OCI-LY7 (cell line): Measurements from ENCODE around the gene TPCN2. TPM values are rescaled to one million over a fixed set of nuclear protein-coding genes. Genes with fewer than 3 reads are reported as not detected.

Experiments used
- BruUV-seq: library from RNA; stranded (reverse); fragments of 400-500 nt; replicated peaks from 2 replicates; lab custom pipeline; 2021; lab: Mats Ljungman, UMichigan
- CTCF ChIA-PET: fragments of 300-600 bp; sonication (Branson Sonifier 250); formaldehyde crosslinking; loops from one replicate; lab custom pipeline; 2022; ENCODE audit warnings: antibody characterized with exemption; ENCODE audit not compliant: unreplicated experiment; lab: Charles Lee
- POLR2A ChIA-PET: fragments of 300-600 bp; sonication (Branson Sonifier 250); formaldehyde crosslinking; loops from one replicate; lab custom pipeline; 2022; ENCODE audit warnings: antibody characterized with exemption; lab: Charles Lee
- DNase-seq: peaks from one replicate; pipeline ENCODE4 v3.0.0-alpha.2; 2015; ENCODE audit warnings: low spot score
- H2AFZ ChIP-seq: fragments of 200-600 bp; sonication (generic), shearing (Covaris generic); 2 replicates; pipeline ENCODE4 v1.6.1; 2014; ENCODE audit warnings: mild to moderate bottlenecking, antibody characterized with exemption, low read length, moderate library complexity
- H3K27ac ChIP-seq: fragments of 200-600 bp; sonication (generic); 2 replicates; pipeline ENCODE4 v1.5.1; 2014; ENCODE audit warnings: mixed run types, low read depth, mild to moderate bottlenecking, moderate library complexity, low read length, inconsistent platforms; ENCODE audit not compliant: poor library complexity, severe bottlenecking
- H3K36me3 ChIP-seq: fragments of 200-600 bp; sonication (generic); 2 replicates; pipeline ENCODE4 v1.6.1; 2014; ENCODE audit warnings: mild to moderate bottlenecking, antibody characterized with exemption, low read length, moderate library complexity, mixed read lengths; ENCODE audit not compliant: insufficient read depth
- H3K4me1 ChIP-seq: fragments of 200-600 bp; sonication (generic); 2 replicates; pipeline ENCODE4 v1.5.1; 2014; ENCODE audit warnings: mild to moderate bottlenecking, low read length; ENCODE audit not compliant: insufficient read depth, poor library complexity, severe bottlenecking
- H3K4me2 ChIP-seq: fragments of 200-600 bp; sonication (generic); 2 replicates; pipeline ENCODE4 v1.6.1; 2014; ENCODE audit warnings: mild to moderate bottlenecking, low read length
- H3K4me3 ChIP-seq: fragments of 200-600 bp; sonication (generic); 2 replicates; pipeline ENCODE4 v1.5.1; 2014; ENCODE audit warnings: mild to moderate bottlenecking, low read depth, low read length; ENCODE audit not compliant: poor library complexity, severe bottlenecking
- H3K79me2 ChIP-seq: fragments of 200-600 bp; sonication (generic); 2 replicates; pipeline ENCODE4 v1.6.1; 2016; ENCODE audit warnings: low read depth, mild to moderate bottlenecking, low read length, moderate library complexity, mixed read lengths; ENCODE audit not compliant: insufficient read depth
- H3K9me2 ChIP-seq: fragments of 200-600 bp; sonication (generic); 2 replicates; pipeline ENCODE4 v1.6.1; 2016; ENCODE audit warnings: mild to moderate bottlenecking, low read length, mixed read lengths; ENCODE audit not compliant: insufficient read depth
- H3K9me3 ChIP-seq: fragments of 200-600 bp; sonication (generic); 2 replicates; pipeline ENCODE4 v1.6.1; 2014; ENCODE audit warnings: mild to moderate bottlenecking, mixed run types, low read length, mixed read lengths
- H4K20me1 ChIP-seq: fragments of 200-600 bp; sonication (generic); 2 replicates; pipeline ENCODE4 v1.6.1; 2014; ENCODE audit warnings: mild to moderate bottlenecking, antibody characterized with exemption, low read length, moderate library complexity, mixed read lengths; ENCODE audit not compliant: insufficient read depth
- CTCF ChIP-seq: fragments of 200-600 bp; sonication (generic); conservative IDR thresholded peaks from 2 replicates; pipeline ENCODE4 v1.5.1; 2014; ENCODE audit warnings: mild to moderate bottlenecking, antibody characterized with exemption, low read length, moderate library complexity, mixed read lengths
- EZH2phosphoT487 ChIP-seq: fragments of 200-600 bp; sonication (generic); IDR thresholded peaks from 2 replicates; pipeline ENCODE4 v1.6.1; 2018; ENCODE audit warnings: low read depth, borderline replicate concordance, mild to moderate bottlenecking, mixed run types, antibody characterized with exemption, low read length, moderate library complexity, mixed read lengths
- intact Hi-C: fragments of 100-400 bp; cut with micrococcal nuclease; formaldehyde crosslinking; loops from one replicate; pipeline ENCODE4 v1.10.0; 2022; ENCODE audit not compliant: unreplicated experiment
- total RNA-seq, 2 experiments: library from RNA; depleted of rRNA in 1 of 2; stranded (reverse); fragments of >200 nt in 1 of 2; shearing (Covaris generic) in 1 of 2; gene quantifications; 2 replicates each; pipeline ENCODE4 v1.2.3, GENCODE V29; 2014 to 2022

Gene TPCN2
- total RNA-seq, 2 experiments from 2014 or later = 21.5 to 65.2 TPM

GRCh38 chr11:69134957-69135356 lies 86.2 kb downstream of the TPCN2 start:
- ChIA-PET CTCF (no interaction called here), POLR2A (no interaction called here)
- no peaks in the 10 kb centered on the region for H3K36me3 ChIP-seq

GRCh38 chr11:69135420-69136363 lies 87.0 kb downstream of the TPCN2 start:
- ChIA-PET POLR2A (no interaction called here), CTCF (interaction anchor here (0.5 kb wide), 1 partner anchor 124 kb away, joined by 3 read pairs; no protein-coding TSS in a partner anchor)
- Histone ChIP-seq H3K4me3 (no peak overlapping the region), H3K27ac (no peak overlapping the region), H3K4me2 (no peak overlapping the region), H3K9me3 (peaks cover 7% of the 10 kb centered on the region; the same call in 1 of the 2 replicates), H3K4me1 (no peaks in the 10 kb centered on the region), H2AFZ (no peak overlapping the region), H4K20me1 (no peaks in the 10 kb centered on the region), H3K79me2 (no peaks in the 10 kb centered on the region), H3K36me3 (no peaks in the 10 kb centered on the region), H3K9me2 (no peaks in the 10 kb centered on the region)
- TF ChIP-seq CTCF (no peak), EZH2phosphoT487 (no peak)
- no TSS peak for BruUV-seq
- intact Hi-C loops = no loop called here
- no peak for DNase-seq

More at GRCh38 chr11:69134957-69135356, 86.2 kb downstream of the TPCN2 start:
- no TSS peak for BruUV-seq
- DNase-seq = no peak
- H3K27ac ChIP-seq = no peak overlapping the region
- intact Hi-C loops = no loop called here
- TF ChIP-seq CTCF (no peak), EZH2phosphoT487 (no peak)
- peaks cover 7% of the 10 kb centered on the region; the same call in 1 of the 2 replicates for H3K9me3 ChIP-seq
- H2AFZ ChIP-seq = no peak overlapping the region
- no peaks in the 10 kb centered on the region for H4K20me1 ChIP-seq
- no peak overlapping the region for H3K4me2 ChIP-seq
- no peaks in the 10 kb centered on the region for H3K79me2 ChIP-seq
- no peak overlapping the region for H3K4me3 ChIP-seq
- no peaks in the 10 kb centered on the region for H3K4me1 ChIP-seq
- H3K9me2 ChIP-seq = no peaks in the 10 kb centered on the region

DNA sequence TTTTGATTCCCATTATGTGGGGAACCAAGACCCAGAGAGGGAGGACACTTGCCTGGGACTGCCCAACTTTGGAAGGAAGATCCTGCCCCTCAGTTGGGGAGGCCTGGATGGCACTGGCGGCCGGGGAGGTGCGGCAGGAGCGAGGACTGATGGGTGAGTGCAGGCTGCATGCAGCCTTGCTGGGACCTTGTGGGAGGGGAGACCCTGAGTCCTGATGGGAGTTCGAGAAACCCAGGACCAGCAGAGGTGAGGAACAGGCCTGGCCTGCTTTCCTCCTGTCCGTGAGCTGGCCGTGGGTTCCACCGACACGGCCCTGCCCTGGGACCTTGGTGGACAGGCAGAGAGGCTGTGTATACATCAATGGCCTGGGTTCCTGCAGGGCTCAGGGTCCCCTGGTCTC lies 87.7 kb downstream of the TPCN2 start:
- Histone ChIP-seq H3K9me2 (no peaks in the 10 kb centered on the region), H3K79me2 (no peaks in the 10 kb centered on the region), H3K9me3 (peaks cover 7% of the 10 kb centered on the region; the same call in 1 of the 2 replicates), H4K20me1 (no peaks in the 10 kb centered on the region), H3K4me2 (no peak overlapping the region), H3K4me1 (no peaks in the 10 kb centered on the region), H2AFZ (no peak overlapping the region), H3K4me3 (no peak overlapping the region), H3K27ac (no peak overlapping the region), H3K36me3 (no peaks in the 10 kb centered on the region)
- CTCF ChIA-PET = no interaction called here
- POLR2A ChIA-PET = no interaction called here
- TF ChIP-seq EZH2phosphoT487 = no peak
- no peak for TF ChIP-seq CTCF
- intact Hi-C loops = no loop called here
- no TSS peak for BruUV-seq
- DNase-seq = no peak
